H1 (cell line): ENCODE data around the gene ASIC2. TPM values are rescaled to one million over a fixed set of nuclear protein-coding genes. Genes with fewer than 3 reads are reported as not detected.

Experiments
- CHD7 ChIP-seq: fragments of 300-600 bp; sonication (generic); IDR thresholded peaks from 2 replicates; pipeline ENCODE4 v1.7.1; 2012; ENCODE audit warnings: low read length, moderate library complexity, mild to moderate bottlenecking, inconsistent platforms; ENCODE audit not compliant: insufficient replicate concordance
- GTF2F1 ChIP-seq: IDR thresholded peaks from 2 replicates; pipeline ENCODE4 v1.6.1; 2012; ENCODE audit warnings: low read depth, low read length, improper control_type of control experiment, borderline replicate concordance
- HDAC2 ChIP-seq, 2 experiments: fragments of 300-600 bp in 1 of 2; sonication (generic) in 1 of 2; IDR thresholded peaks; 2 replicates each; pipeline ENCODE4 v1.6.1; 2011 to 2012; ENCODE audit warnings: low read depth in 2 of 2, low read length in 2 of 2, mild to moderate bottlenecking in 2 of 2, moderate library complexity in 2 of 2, borderline replicate concordance in 1 of 2, inconsistent platforms in 1 of 2
- SP1 ChIP-seq: IDR thresholded peaks from 2 replicates; pipeline ENCODE4 v1.6.1; 2011; ENCODE audit warnings: low read depth, low read length
- SP4 ChIP-seq: IDR thresholded peaks from 2 replicates; pipeline ENCODE4 v1.6.1; 2012; ENCODE audit warnings: low read length, inconsistent platforms
- TEAD4 ChIP-seq: IDR thresholded peaks from 2 replicates; pipeline ENCODE4 v1.6.1; 2012; ENCODE audit warnings: low read depth, low read length, inconsistent platforms, mixed read lengths
- polyA plus RNA-seq, 7 experiments: library from polyadenylated mRNA; depleted of rRNA in 3 of 7; stranded (reverse) in 5 of 7; unstranded in 2 of 7; fragments of >200 nt in 5 of 7; fragments of 200-250 nt in 2 of 7; gene quantifications; 1 replicate in 5 of 7; 2 replicates in 1 of 7; 4 replicates in 1 of 7; pipeline versions ENCODE4 v1.2.1 to v1.2.3, GENCODE V29; 2011 to 2013; ENCODE audit warnings: missing spikeins in 2 of 7, mixed read lengths in 2 of 7
- total RNA-seq: library from RNA; stranded (reverse); fragmentation: NEBNext Ultra II Directional; extraction: Animal tissue kit (Norgen Biotek cat#: 25700); gene quantifications from 2 replicates; pipeline ENCODE4 v1.2.1, GENCODE V29; 2021

Gene ASIC2
- total and polyA plus RNA-seq, 2 of the 8 experiments (the other 6 are each of a cell fraction or from before 2014, with no cell fraction given): 0.86 to 1.2 TPM

GRCh38 chr17:33192951-33193911, 99.9 kb downstream of the ASIC2 start (continued):
- no peak for TF ChIP-seq CHD7
- TF ChIP-seq TEAD4: 0 out of 2 replicates have a peak, but pooled peaks have one; percentile 31
- no peak for TF ChIP-seq GTF2F1
- peak in 1 of 2 experiments; percentile 4; a peak in 1 of 4 replicates for TF ChIP-seq HDAC2 (IDR thresholded peaks at IDR 0.05; ENCODE audit: borderline replicate concordance in 1 of 2, low read depth in 2 of 2, low read length in 2 of 2)
- TF ChIP-seq SP4: no peak
- TF ChIP-seq SP1: 0 out of 2 replicates have a peak, but pooled peaks have one; percentile 24
